ENCODE data around the gene IDI2. TPM values are rescaled to one million over a fixed set of nuclear protein-coding genes. Genes with fewer than 3 reads are reported as not detected.
"Not testable (repeated sequence)": the region's sequence is repeated elsewhere in the genome, so short reads cannot be mapped to it uniquely, and the experiment has no call there.

Gene IDI2
- total RNA-seq, 1 experiment from 2014 or later, result not detected

DNA sequence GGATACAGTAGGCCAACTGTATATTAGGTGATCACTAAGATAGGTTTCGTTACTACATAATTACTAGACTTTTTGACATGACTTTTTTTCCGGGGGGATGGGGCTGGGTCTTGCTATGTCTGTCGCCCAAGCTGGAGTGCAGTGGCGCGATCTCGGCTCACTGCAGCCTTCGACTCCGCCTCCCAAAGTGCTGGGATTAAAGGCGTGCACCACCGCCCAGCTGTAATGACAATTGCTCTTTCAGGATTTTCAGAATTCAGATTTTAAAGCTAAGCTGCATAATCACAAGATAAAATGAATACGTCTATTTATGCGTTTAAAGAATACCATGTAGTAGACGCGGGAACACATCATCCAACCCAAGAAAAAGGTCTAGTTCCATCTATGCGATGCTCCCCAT lies 22.3 kb upstream of the IDI2 start:
- no peak for DNase-seq (ENCODE audit: low spot score)

DNA sequence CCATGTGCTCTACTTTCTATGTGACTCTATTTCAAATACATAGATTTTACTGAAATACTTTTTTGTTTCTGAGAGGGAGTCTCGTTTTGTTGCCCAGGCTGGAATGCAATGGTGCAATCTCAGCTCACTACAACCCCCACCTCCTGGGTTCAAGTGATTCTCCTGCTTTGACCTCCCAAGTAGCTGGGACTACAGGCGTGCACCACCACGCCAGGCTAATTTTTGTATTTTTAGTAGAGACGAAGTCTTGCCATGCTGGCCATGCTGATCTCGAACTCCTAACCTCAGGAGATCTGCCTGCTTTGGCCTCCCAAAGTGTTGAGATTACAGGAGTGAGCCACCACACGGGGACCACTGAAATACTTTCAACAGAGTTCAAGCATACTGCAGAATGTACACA lies 19.8 kb upstream of the IDI2 start:
- DNase-seq (ENCODE audit: low spot score), result no peak

DNA sequence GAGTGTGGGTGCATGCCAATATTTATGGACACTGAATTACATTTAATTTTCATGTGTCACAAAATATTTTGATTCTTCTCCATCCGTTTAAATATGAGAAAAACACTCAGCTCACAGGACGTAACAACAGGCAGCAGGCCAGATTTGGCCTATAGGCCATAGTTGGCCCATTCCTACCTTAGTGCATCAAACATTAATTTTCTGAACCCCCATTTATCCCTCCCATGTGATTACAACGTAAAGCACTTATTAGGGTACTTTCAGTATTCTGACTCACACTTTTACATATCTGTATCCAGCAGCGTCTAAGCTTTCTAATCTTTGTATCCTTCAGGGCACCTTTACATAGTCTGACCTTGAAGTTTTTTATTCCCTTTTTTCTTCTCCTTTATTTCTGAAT lies 19.3 kb upstream of the IDI2 start:
- no peak for DNase-seq (ENCODE audit: low spot score)

DNA sequence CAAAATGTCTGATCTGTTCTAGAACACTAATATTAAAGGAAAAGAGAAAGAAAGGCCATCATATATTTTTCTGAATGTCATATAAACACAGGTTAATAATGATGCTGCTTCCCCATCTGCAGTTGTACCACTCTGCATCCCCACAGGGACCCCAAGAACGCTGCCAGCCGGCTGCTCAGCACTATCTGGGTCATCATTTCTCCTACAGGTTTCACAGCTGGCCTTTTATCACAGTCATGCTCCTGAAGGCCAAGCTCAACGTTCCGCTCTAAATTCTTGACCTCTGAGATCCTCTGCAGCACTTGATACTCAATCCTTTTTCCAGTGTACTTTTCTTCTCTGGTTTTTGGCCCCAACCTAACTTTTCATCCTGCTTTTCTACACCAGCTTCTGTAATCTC lies 18.5 kb upstream of the IDI2 start:
- DNase-seq (ENCODE audit: low spot score), result no peak

DNA sequence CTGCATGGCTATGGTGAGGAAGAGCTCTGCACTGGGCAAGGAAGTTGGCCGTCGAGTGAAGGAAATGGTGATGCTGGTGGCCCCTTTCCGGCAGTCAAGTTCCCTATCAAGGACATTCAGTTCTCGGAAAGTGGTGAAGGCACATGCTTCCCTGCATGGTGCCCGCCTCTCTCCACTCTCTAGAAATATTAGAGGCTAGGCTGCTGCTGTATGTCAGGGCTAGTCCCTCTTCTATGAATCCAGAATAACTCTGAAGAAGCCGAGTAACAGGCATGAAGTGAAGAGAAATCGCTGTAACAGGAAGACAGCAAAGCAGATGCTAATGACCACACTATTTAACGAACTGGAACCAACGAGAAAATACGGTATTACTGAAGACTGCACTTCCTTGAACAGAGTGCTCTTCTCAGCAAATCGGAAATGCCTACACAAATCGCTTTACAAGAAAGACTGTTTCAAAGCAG lies 17.9 kb upstream of the IDI2 start:
- no peak for DNase-seq (ENCODE audit: low spot score)

DNA sequence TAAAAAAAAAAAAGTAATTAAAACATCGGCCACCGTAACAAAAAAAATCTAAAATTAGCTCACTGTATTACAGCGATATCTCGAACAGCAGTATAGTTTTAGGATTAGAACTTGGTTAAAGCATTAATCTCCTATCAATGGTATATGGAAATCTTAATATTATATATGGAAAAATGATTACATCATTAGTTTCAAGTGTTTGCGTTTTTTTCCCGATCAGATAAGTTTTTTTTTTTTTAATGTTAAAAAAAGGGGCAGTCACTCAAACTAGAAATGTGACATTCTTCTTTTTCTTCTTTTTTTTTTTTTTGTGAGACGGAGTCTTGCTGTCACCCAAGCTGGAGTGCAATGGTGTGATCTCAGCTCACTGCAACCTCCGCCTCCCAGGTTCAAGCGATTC lies 15.9 kb upstream of the IDI2 start:
- no peak for DNase-seq (ENCODE audit: low spot score)

DNA sequence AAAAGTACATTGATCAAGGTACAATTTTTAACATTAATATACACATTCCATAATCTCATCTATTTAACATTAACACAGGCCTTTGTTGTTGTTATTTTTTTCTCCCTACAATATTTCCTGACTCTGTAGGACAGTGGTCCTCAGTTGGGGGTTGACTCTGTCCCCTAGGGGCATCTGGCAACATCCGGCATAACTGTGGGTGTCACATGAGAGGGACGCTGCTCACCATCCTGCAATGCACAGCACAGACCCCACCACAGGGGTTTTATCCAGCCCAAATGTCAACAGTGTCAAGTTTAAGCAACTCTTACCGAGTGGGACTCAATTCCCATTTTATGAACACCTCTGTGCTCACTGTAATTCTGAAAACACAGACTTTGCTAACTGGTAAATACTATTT lies 14.5 kb upstream of the IDI2 start:
- no peak for DNase-seq (ENCODE audit: low spot score)

DNA sequence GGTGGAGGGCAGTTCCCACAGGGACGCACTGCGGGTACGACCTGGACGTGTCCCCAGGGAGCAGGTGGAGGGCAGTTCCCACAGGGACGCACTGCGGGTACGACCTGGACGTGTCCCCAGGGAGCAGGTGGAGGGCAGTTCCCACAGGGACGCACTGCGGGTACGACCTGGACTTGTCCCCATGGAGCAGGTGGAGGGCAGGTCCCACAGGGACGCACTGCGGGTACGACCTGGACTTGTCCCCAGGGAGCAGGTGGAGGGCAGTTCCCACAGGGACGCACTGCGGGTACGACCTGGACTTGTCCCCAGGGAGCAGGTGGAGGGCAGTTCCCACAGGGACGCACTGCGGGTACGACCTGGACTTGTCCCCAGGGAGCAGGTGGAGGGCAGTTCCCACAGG lies 13.1 kb upstream of the IDI2 start:
- DNase-seq (ENCODE audit: low spot score), result not testable (repeated sequence)

DNA sequence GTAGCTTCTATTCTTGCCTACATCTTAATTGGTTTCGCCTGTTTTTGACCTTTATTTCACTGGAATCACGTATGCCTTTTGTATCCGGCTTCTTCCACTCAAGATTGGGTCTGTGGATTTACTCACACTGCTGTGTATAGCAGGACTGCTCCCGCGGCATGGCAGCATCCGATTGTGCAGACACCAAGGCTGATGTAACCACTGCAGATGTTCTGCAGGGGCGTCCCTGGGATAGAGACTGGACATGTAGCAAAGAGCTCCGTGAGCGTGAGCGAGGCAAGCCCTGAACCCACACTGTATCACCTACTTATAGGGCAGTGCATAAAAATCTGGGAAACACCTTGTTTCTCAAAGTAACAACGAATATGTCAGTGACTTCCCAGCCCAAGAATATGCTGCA lies 11.4 kb upstream of the IDI2 start:
- DNase-seq (ENCODE audit: low spot score), result no peak

DNA sequence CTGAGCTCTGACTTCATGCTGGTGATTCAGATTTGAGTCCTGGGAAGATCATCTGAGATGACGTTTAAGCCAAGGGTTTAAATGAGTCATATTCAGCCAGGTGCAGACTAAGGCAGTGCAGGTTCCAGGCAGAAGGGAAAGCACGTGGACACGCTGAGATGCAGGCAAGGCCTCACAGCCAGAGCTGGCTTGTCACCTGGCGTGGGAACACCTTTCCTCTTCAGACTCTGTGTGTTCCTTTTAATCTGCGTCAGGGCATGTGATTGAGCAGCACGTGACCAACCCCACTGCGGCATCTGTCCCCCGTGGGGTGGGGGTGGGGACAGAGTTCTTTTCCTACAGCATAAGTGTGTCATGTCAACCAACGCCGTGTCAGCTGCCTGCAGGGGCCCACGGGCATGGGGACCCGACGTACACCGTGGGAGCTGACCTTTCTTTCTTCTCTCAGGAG lies 10.7 kb upstream of the IDI2 start:
- no peak for DNase-seq (ENCODE audit: low spot score)

DNA sequence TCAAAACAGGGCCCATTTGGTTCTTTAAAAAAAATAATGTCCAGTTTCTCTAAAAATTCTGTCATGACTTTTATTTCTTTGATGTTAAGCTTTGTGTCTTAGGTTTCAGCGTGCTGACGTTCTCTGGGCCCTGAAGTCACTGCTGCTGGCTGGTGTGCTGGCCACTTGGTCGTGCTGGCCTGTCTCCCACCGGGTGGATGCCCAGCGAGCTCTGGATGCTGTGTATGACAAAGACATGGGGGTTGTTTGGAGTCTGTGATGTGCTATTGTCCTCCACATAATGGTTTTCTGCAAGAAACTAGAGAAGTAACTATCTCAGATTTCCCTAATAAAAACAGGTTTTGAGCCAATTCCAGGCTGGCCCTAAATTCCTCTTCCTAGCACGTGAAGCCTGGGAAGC lies 9.5 kb upstream of the IDI2 start:
- no peak for DNase-seq (ENCODE audit: low spot score)

DNA sequence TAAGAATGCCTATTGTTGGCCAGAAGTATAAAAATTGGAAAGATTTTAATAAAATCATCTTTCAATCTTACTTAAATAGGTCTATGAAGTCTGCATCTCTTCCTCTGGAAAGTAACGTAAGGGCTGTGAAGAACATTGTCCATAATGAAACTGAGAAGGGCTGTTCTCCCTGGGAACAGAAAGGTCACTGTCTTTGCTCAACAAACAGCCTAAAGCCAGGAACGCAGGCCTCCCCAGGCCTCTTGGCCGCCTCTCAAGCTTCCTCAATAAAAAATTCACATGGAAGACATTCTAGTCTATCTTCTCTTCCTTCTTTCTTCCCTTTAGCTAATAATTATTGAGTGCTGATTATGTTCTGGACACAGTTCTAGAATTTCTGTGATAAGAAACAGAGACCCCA lies 9.1 kb upstream of the IDI2 start:
- DNase-seq (ENCODE audit: low spot score), result no peak

DNA sequence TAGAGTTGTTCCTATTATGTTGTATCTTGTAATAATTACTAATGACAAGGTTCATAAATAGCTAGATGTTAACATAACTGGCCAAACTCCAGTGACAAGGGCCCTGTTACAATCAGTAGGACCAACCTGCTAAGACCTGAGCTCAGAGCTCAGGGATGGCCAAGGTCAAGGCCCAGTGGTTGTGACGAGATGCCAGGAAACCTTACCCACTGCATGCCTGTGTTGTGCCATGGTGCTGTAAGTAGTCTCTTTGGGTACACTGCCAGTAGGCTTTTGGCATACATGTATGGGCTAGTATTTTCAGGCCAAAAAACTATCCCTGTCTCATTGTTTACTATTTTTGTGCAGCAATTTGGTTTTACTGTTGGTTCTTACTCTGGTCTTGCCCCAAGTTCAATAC lies 7.9 kb upstream of the IDI2 start:
- no peak for DNase-seq (ENCODE audit: low spot score)

DNA sequence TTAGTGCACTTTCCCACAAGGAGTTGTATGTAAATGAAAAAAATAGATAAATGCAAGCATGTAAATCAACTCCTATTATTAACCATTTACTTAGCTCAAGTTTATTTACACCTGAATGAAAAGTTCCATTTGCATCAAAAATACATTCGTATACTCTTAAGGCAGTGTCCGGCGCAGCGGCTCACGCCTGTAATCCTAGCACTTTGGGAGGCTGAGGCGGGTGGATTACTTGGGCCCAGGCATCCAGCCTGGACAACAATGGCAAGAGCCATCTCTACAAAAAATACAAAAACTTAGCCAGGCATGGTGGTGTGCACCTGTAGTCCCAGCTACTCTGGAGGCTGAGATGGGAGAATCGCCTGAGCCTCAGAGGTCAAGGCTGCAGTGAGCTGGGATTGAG lies 4.2 kb upstream of the IDI2 start:
- DNase-seq (ENCODE audit: low spot score), result no peak

DNA sequence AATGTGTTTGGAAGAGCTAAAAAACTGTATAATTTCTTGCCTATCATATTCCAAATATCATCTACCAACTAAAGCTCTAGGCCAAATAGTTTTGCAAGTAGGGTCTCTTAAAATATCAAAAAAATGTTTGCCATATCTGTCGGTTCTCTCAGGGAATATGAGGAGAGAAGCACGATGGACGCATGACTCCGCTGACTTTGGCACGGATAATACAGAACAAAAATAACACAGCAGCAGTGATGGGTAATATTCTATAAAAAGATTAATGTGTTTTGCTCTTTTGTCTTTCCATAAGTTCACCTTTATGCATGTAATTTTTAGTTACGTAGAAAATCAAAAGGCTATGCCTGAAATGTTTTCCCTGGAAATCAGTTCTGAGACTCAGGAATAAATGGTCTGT lies 919 bp upstream of the IDI2 start:
- no peak for DNase-seq (ENCODE audit: low spot score)

DNA sequence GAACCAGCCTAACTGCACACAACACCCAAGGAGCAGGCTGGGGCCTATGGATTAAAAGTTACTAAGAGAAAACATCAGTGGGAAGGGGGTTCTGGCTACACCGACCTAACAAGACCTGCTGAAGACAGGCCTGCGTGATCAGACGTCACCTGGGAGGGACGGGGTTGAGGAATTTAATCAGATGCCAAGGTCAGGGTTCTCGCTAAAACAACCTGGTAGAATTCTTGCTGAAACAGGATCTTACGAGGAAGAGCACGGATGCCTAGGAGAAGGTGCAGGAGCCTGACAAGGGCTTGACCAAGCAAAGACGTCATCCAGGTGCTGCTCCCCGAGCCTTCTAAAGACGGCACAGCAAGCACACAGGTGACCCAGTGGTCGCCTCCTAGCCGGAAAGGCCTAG lies 1.6 kb downstream of the IDI2 start:
- DNase-seq (ENCODE audit: low spot score), result no peak

DNA sequence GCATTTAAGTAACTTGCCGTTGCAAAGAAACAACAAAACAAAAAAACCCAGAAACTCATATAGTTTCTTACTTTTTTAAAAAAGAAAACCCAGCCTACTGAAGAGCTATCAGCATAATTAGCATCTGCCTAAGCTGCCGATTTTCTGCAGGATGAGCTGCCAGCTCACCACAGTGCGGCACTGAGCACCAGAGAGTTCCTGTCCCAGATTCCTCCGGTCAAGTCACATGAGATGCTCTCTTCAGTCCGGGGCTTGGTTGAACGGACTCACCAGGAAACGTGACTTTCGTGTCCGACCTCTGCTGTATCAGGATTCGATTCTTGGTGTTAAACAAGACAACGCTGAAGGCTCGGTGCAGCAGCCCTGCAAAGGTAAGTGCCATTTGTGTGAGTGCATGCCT lies 3.2 kb downstream of the IDI2 start:
- DNase-seq (ENCODE audit: low spot score), result no peak

DNA sequence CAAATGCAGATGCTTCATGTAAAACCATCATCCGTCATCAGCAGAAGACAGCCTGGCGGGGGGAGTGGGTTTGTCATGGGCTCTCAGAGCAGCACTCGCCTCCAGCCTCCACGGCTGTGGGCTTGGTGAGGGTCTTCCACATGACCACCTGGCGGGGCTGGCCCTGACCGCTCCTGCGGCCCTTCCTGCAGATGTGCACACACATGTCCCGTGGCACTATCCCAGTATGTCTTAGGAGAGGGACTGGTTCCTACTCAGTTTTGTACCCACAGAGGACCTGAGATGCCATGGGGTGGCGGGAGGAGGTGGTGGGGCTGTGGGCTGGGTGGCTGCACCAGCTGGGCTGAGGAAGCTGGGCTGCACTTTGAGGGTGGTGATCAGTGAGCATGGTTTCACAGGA lies 4.7 kb downstream of the IDI2 start:
- no peak for DNase-seq (ENCODE audit: low spot score)

DNA sequence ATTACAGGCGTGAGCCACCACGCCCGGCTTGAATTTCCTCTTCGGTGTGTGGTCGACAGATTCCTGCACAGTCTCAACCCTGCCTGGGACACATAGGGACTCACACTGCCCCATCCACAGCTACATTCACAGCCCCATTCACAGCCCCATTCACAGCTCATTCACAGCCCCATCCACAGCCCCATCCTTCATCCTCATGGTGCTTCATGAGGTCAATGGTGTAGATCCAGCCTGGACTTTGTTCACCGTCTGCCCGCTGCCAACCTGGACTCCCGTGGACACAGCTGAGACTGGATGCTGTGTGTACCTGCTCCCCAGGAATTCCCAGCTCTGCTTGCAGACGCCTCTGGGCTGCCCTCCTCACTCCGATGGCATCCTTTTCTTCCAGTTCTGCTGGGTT lies 5.2 kb downstream of the IDI2 start:
- DNase-seq (ENCODE audit: low spot score), result no peak

DNA sequence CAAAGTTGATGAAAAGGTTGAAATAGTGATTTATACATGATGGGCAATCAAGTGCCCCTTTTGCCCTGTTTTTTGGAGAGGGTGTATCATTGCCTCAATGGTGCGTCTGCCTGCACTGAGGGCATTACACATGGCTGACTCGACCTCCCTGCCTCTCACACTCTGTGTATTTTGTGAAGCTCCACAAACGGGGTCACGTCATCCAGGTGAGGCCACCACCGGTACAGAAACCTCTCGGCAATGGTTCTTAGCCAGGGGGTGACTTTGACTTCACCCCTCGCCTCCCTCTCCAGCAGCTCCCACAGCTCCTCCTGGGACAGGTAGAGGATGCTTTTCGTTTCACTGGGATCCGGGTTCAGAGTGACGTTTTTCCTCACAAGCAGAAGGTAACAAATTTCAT lies 6.3 kb downstream of the IDI2 start:
- DNase-seq (ENCODE audit: low spot score), result no peak

DNA sequence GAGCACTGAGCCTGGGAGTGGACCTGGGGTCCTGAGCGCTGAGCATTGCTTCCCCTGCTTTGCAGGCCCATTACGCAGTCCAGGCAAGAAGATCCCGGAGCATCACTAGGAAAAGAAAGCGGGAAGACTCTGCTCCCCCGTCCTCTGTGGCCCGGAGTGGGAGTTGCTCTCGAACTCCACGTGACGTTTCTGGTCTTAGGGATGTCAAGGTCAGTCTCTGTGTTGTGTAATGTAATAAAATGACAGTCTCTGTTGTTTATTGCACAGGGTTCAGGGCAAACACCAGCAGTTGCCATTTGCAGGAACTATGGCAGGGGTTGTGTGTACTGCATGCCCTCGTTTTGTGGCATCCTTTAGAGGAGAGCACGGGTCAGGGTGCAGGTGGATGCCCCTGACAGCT lies 10.0 kb downstream of the IDI2 start:
- DNase-seq (ENCODE audit: low spot score), result no peak

DNA sequence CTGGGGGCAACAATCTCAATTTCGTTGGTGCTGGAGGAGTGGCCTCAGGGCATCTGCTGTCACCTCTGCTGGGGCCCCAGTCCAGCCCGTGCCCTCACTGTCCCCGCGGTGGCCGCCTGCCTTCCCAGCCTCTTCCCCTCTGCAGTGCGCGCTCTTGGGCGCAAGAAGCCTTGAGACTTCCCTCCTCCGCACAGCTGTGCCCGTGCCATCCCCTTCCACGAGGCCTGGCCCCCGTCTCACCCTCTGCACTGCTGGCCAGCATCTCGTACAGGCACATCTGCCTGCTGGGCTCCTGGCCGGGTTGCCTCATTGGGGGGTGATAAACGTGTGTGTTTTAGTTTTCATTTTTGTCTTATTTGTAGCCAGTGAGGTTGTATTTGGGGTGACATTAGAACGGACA lies 14.0 kb downstream of the IDI2 start:
- DNase-seq (ENCODE audit: low spot score), result no peak

DNA sequence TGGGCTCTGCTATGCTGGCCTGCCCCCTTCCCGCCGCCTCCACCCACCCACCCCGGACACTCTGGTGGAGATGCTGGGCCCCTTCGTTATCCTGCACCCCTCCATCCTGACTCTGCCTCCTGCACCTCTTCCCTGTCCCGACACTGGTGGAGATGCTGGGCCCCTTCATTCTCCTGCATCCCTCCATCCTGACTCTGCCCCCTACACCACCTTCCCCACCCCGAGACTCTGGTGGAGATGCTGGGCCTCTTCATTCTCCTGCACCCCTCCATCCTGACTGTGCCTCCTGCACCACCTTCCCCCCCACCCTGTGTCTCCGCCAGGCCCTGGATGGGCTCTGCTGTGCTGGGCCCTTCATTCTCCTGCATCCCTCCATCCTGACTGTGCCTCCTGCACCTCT lies 15.0 kb downstream of the IDI2 start:
- DNase-seq (ENCODE audit: low spot score), result no peak

DNA sequence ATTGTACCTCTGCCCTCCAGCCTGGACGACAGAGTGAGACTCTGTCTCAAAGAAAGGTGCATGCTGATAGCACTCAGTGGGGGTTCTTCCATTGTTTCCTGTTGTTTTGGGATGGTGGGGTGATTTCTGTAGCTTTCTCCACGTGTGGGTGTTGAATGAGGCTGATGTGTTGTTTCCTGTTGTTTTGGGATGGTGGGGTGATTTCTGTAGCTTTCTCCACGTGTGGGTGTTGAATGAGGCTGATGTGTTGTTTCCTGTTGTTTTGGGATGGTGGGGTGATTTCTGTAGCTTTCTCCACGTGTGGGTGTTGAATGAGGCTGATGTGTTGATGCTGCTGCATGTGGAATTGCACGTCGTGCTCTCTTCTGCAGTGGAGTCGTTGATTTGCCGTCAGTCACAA lies 15.7 kb downstream of the IDI2 start:
- not testable (repeated sequence) for DNase-seq (ENCODE audit: low spot score)

DNA sequence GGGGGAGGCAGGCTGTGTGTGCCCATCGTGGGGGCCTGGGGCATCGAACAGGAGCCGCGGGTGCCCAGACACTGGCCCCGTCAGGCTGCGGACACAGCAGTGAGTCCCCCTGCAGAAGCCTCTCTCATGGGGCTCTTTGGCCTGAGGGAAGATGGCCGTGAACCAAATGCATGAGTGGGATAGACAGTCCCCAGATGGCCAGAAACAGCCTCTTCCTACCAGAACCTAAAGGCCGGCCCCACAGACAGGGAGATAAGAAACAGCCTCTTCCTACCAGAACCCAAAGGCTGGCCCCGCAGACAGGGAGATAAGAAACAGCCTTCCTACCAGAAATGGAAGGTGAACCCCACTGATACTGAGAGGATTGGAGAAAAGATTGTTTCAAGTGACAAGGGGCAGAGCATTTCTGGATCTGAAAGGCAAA lies 16.6 kb downstream of the IDI2 start:
- DNase-seq (ENCODE audit: low spot score), result no peak

Measured in H4 (cell line).